GM23338 (cell line): ENCODE measurements around the gene FBXO11. TPM values are rescaled to one million over a fixed set of nuclear protein-coding genes. Genes with fewer than 3 reads are reported as not detected.

Experiments
- ATAC-seq: fragments of 200-7000 bp; cut with Tn5 transposase; 3 replicates; pipeline ENCODE4 v1.9.1; 2020
- DNase-seq: peaks from one replicate; pipeline ENCODE4 v3.0.0-alpha.2; 2015; ENCODE audit warnings: low spot score
- H2AFZ ChIP-seq: fragments of 200-600 bp; sonication (generic); 2 replicates; pipeline ENCODE4 v1.8.0; 2016; ENCODE audit warnings: antibody characterized with exemption, mild to moderate bottlenecking, moderate library complexity
- H3F3A ChIP-seq: fragments of 200-600 bp; sonication (generic); replicated peaks from 2 replicates; pipeline ENCODE4 v1.8.0; 2017; ENCODE audit warnings: antibody characterized with exemption, mixed run types, low read depth
- H3K27ac ChIP-seq: fragments of 200-600 bp; sonication (generic); 2 replicates; pipeline ENCODE4 v1.6.1; 2016; ENCODE audit warnings: low read depth
- H3K27me3 ChIP-seq: fragments of 200-600 bp; sonication (generic); 2 replicates; pipeline ENCODE4 v1.8.0; 2016; ENCODE audit warnings: mild to moderate bottlenecking, mixed run types, moderate library complexity; ENCODE audit not compliant: insufficient read depth
- H3K36me3 ChIP-seq: fragments of 200-600 bp; sonication (generic); 2 replicates; pipeline ENCODE4 v1.8.0; 2016; ENCODE audit warnings: mild to moderate bottlenecking; ENCODE audit not compliant: insufficient read depth
- H3K4me1 ChIP-seq: fragments of 200-600 bp; sonication (generic); 2 replicates; pipeline ENCODE4 v1.8.0; 2016; ENCODE audit warnings: mild to moderate bottlenecking, moderate library complexity; ENCODE audit not compliant: insufficient read depth
- H3K4me2 ChIP-seq: fragments of 200-600 bp; sonication (generic); 2 replicates; pipeline ENCODE4 v1.7.1; 2017; ENCODE audit warnings: mixed run types
- H3K4me3 ChIP-seq: fragments of 200-600 bp; sonication (generic); 2 replicates; pipeline ENCODE4 v1.6.1; 2016; ENCODE audit warnings: mixed run types
- H3K79me2 ChIP-seq: fragments of 200-600 bp; sonication (generic); replicated peaks from 2 replicates; pipeline ENCODE4 v1.8.0; 2017; ENCODE audit warnings: mild to moderate bottlenecking; ENCODE audit not compliant: insufficient read depth
- H3K9me2 ChIP-seq: fragments of 200-600 bp; sonication (generic); 2 replicates; pipeline ENCODE4 v1.8.0; 2017; ENCODE audit not compliant: insufficient read depth
- H4K20me1 ChIP-seq: fragments of 200-600 bp; sonication (generic); replicated peaks from 2 replicates; pipeline ENCODE4 v1.8.0; 2017; ENCODE audit warnings: mild to moderate bottlenecking; ENCODE audit not compliant: insufficient read depth
- H3K27ac Mint-ChIP-seq: 2 replicates; pipeline ENCODE4 v1.8.0; 2020; ENCODE audit warnings: inconsistent platforms, mild to moderate bottlenecking, moderate library complexity, mixed read lengths
- H3K27me3 Mint-ChIP-seq: 3 replicates; pipeline ENCODE4 v1.8.0; 2022; ENCODE audit warnings: low read depth, mild to moderate bottlenecking, moderate library complexity, mixed read lengths, inconsistent platforms; ENCODE audit not compliant: insufficient read depth, poor library complexity
- H3K36me3 Mint-ChIP-seq: 3 replicates; pipeline ENCODE4 v1.8.0; 2021; ENCODE audit warnings: low read depth, mild to moderate bottlenecking, inconsistent platforms, moderate library complexity, mixed read lengths
- H3K4me1 Mint-ChIP-seq: 3 replicates; pipeline ENCODE4 v1.8.0; 2020; ENCODE audit warnings: mild to moderate bottlenecking, inconsistent platforms, mixed read lengths
- H3K4me3 Mint-ChIP-seq: 3 replicates; pipeline ENCODE4 v1.8.0; 2021; ENCODE audit warnings: moderate library complexity, mild to moderate bottlenecking, inconsistent platforms, mixed read lengths
- H3K9me3 Mint-ChIP-seq: 3 replicates; pipeline ENCODE4 v1.8.0; 2020; ENCODE audit warnings: moderate library complexity, mild to moderate bottlenecking, inconsistent platforms, mixed read lengths
- CREB1 ChIP-seq: fragments of 250-450 bp; sonication (Bioruptor Pico); IDR thresholded peaks from 2 replicates; pipeline ENCODE4 v1.5.0; 2020; ENCODE audit warnings: low read depth, mild to moderate bottlenecking, moderate library complexity
- EZH2 ChIP-seq: fragments of 200-600 bp; sonication (generic); IDR thresholded peaks from one replicate; pipeline ENCODE4 v1.8.0; 2017; ENCODE audit warnings: antibody characterized with exemption, mild to moderate bottlenecking, low read depth; ENCODE audit not compliant: unreplicated experiment
- EZH2phosphoT487 ChIP-seq: fragments of 200-600 bp; sonication (generic); IDR thresholded peaks from one replicate; pipeline ENCODE4 v1.8.1; 2018; ENCODE audit warnings: antibody characterized with exemption; ENCODE audit not compliant: unreplicated experiment
- JUNB ChIP-seq: IDR thresholded peaks from one replicate; pipeline ENCODE4 v1.6.1; 2016; ENCODE audit warnings: antibody characterized with exemption; ENCODE audit not compliant: unreplicated experiment
- NANOG ChIP-seq: IDR thresholded peaks from 2 replicates; pipeline ENCODE4 v1.6.1; 2016; ENCODE audit warnings: antibody characterized with exemption, borderline replicate concordance
- POLR2AphosphoS5 ChIP-seq: IDR thresholded peaks from 2 replicates; pipeline ENCODE4 v1.6.1; 2016; ENCODE audit warnings: antibody characterized with exemption, low read depth
- STAT1 ChIP-seq: IDR thresholded peaks from one replicate; pipeline ENCODE4 v1.6.1; 2016; ENCODE audit warnings: antibody characterized with exemption; ENCODE audit not compliant: unreplicated experiment
- ZNF114 ChIP-seq: fragments of 250-450 bp; sonication (Bioruptor Pico); IDR thresholded peaks from 2 replicates; pipeline ENCODE4 v1.5.0; 2020; ENCODE audit warnings: mild to moderate bottlenecking, moderate library complexity
- ZNF331 ChIP-seq: fragments of 250-450 bp; sonication (Bioruptor Pico); IDR thresholded peaks from 2 replicates; pipeline ENCODE4 v1.5.0; 2020; ENCODE audit warnings: low read depth, mild to moderate bottlenecking, moderate library complexity
- polyA plus RNA-seq: library from polyadenylated mRNA; unstranded; fragments of >200 nt; fragmentation: Nextera tagmentation; extraction: Ambion mirVana; gene quantifications from 2 replicates; pipeline ENCODE4 v1.2.1, GENCODE V29; 2016
- total RNA-seq: library from RNA; depleted of rRNA; stranded (reverse); fragments of >200 nt; shearing (Covaris generic); gene quantifications from 2 replicates; pipeline ENCODE4 v1.2.3, GENCODE V29; 2014
- TF ChIP-seq, protein P1 (sequence below), 2 experiments: fragments of 200-600 bp in 1 of 2; sonication (generic) in 1 of 2; conservative IDR thresholded peaks; 2 replicates each; pipeline versions ENCODE4 v1.5.1 to v1.6.1; 2016 to 2017; ENCODE audit warnings: antibody characterized with exemption in 2 of 2, low read depth in 2 of 2, mild to moderate bottlenecking in 2 of 2, moderate library complexity in 1 of 2
- TF ChIP-seq, protein P2 (sequence below): IDR thresholded peaks from one replicate; pipeline ENCODE4 v1.6.1; 2018; ENCODE audit warnings: antibody characterized with exemption; ENCODE audit not compliant: unreplicated experiment
- TF ChIP-seq, protein P3 (sequence below): IDR thresholded peaks from 2 replicates; pipeline ENCODE4 v1.6.1; 2016; ENCODE audit warnings: antibody characterized with exemption

Gene FBXO11
- total and polyA plus RNA-seq, 2 experiments from 2014 or later = 21.5 to 52.7 TPM

DNA sequence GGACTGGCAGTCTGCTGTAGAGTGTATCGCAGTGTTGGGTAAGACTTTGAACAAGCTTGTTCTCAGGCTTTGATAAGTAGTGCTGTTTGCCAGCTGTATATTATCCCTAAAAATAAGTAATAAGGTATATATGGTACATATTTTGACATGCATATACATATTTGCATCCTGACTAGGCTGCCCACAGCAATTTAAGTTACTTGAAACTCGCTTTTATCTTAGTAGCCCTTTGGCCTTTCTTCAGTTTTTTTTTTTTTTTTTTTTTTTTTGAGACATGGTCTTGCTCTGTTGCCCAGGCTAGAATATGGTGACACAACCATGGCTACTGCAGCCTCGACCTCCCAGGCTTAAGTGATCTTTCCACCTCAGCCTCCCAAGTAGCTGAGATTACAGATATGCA is 105.2 kb downstream of the FBXO11 start:
- H3K27me3 Mint-ChIP-seq = peaks cover 9% of the 10 kb centered on the region
- Histone ChIP-seq H3K4me1 (no peaks in the 10 kb centered on the region), H3K9me2 (no peaks in the 10 kb centered on the region), H3K4me3 (no peak overlapping the region), H3K4me2 (no peak overlapping the region), H3K79me2 (peaks cover 69% of the 10 kb centered on the region), H2AFZ (no peak overlapping the region), H3K27me3 (no peaks in the 10 kb centered on the region), H3K27ac (peak overlapping the region; percentile 39; the same call in 1 of the 2 replicates), H3K36me3 (peaks cover 98% of the 10 kb centered on the region), H3F3A (peaks cover 47% of the 10 kb centered on the region), H4K20me1 (peaks cover 76% of the 10 kb centered on the region)
- H3K27ac Mint-ChIP-seq = no peak overlapping the region
- DNase-seq = no peak
- no peak overlapping the region for H3K4me3 Mint-ChIP-seq
- TF ChIP-seq EZH2phosphoT487 (no peak), POLR2AphosphoS5 (no peak), ZNF114 (CRISPR knock-in tag) (no peak), STAT1 (no peak), JUNB (no peak), EZH2 (no peak), ZNF331 (CRISPR knock-in tag) (no peak)
- TF ChIP-seq, protein P1, sequence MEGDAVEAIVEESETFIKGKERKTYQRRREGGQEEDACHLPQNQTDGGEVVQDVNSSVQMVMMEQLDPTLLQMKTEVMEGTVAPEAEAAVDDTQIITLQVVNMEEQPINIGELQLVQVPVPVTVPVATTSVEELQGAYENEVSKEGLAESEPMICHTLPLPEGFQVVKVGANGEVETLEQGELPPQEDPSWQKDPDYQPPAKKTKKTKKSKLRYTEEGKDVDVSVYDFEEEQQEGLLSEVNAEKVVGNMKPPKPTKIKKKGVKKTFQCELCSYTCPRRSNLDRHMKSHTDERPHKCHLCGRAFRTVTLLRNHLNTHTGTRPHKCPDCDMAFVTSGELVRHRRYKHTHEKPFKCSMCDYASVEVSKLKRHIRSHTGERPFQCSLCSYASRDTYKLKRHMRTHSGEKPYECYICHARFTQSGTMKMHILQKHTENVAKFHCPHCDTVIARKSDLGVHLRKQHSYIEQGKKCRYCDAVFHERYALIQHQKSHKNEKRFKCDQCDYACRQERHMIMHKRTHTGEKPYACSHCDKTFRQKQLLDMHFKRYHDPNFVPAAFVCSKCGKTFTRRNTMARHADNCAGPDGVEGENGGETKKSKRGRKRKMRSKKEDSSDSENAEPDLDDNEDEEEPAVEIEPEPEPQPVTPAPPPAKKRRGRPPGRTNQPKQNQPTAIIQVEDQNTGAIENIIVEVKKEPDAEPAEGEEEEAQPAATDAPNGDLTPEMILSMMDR (conservative IDR thresholded peaks at IDR 0.05; ENCODE audit: low read depth in 2 of 2) = no peak
- TF ChIP-seq, protein P2, sequence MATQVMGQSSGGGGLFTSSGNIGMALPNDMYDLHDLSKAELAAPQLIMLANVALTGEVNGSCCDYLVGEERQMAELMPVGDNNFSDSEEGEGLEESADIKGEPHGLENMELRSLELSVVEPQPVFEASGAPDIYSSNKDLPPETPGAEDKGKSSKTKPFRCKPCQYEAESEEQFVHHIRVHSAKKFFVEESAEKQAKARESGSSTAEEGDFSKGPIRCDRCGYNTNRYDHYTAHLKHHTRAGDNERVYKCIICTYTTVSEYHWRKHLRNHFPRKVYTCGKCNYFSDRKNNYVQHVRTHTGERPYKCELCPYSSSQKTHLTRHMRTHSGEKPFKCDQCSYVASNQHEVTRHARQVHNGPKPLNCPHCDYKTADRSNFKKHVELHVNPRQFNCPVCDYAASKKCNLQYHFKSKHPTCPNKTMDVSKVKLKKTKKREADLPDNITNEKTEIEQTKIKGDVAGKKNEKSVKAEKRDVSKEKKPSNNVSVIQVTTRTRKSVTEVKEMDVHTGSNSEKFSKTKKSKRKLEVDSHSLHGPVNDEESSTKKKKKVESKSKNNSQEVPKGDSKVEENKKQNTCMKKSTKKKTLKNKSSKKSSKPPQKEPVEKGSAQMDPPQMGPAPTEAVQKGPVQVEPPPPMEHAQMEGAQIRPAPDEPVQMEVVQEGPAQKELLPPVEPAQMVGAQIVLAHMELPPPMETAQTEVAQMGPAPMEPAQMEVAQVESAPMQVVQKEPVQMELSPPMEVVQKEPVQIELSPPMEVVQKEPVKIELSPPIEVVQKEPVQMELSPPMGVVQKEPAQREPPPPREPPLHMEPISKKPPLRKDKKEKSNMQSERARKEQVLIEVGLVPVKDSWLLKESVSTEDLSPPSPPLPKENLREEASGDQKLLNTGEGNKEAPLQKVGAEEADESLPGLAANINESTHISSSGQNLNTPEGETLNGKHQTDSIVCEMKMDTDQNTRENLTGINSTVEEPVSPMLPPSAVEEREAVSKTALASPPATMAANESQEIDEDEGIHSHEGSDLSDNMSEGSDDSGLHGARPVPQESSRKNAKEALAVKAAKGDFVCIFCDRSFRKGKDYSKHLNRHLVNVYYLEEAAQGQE = no peak
- H3K36me3 Mint-ChIP-seq = peaks cover 98% of the 10 kb centered on the region
- ATAC-seq = no peak
- no peaks in the 10 kb centered on the region for H3K4me1 Mint-ChIP-seq
- H3K9me3 Mint-ChIP-seq = 0 out of 3 replicates have a peak, but pooled peaks cover 2% of the 10 kb centered on the region

DNA sequence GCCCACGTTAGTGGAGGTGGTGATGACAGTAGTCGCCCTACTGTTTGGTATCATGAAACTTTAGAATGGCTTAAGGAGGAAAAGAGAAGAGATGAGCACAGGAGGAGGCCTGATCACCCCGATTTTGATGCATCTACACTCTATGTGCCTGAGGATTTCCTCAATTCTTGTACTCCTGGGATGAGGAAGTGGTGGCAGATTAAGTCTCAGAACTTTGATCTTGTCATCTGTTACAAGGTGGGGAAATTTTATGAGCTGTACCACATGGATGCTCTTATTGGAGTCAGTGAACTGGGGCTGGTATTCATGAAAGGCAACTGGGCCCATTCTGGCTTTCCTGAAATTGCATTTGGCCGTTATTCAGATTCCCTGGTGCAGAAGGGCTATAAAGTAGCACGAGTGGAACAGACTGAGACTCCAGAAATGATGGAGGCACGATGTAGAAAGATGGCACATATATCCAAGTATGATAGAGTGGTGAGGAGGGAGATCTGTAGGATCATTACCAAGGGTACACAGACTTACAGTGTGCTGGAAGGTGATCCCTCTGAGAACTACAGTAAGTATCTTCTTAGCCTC is 107.2 kb downstream of the FBXO11 start:
- Mint-ChIP-seq H3K4me1 (no peaks in the 10 kb centered on the region), H3K4me3 (no peak overlapping the region), H3K9me3 (0 out of 3 replicates have a peak, but pooled peaks cover 2% of the 10 kb centered on the region), H3K27ac (no peak overlapping the region), H3K36me3 (peaks cover 98% of the 10 kb centered on the region), H3K27me3 (peaks cover 9% of the 10 kb centered on the region)
- H3K9me2 ChIP-seq = no peaks in the 10 kb centered on the region
- peaks cover 97% of the 10 kb centered on the region for H3K36me3 ChIP-seq
- H3K27me3 ChIP-seq = no peaks in the 10 kb centered on the region
- peaks cover 89% of the 10 kb centered on the region for H3K79me2 ChIP-seq
- no peak for ATAC-seq
- peaks cover 78% of the 10 kb centered on the region for H4K20me1 ChIP-seq
- no peak overlapping the region for H3K4me2 ChIP-seq
- DNase-seq = no peak
- no peak overlapping the region for H3K4me3 ChIP-seq
- no peak overlapping the region for H3K27ac ChIP-seq
- no peaks in the 10 kb centered on the region for H3K4me1 ChIP-seq
- no peak overlapping the region for H2AFZ ChIP-seq
- peaks cover 34% of the 10 kb centered on the region for H3F3A ChIP-seq
- TF ChIP-seq NANOG (no peak), ZNF331 (CRISPR knock-in tag) (no peak), JUNB (no peak), EZH2phosphoT487 (no peak), STAT1 (no peak), POLR2AphosphoS5 (no peak), CREB1 (no peak)
- TF ChIP-seq, protein P3, sequence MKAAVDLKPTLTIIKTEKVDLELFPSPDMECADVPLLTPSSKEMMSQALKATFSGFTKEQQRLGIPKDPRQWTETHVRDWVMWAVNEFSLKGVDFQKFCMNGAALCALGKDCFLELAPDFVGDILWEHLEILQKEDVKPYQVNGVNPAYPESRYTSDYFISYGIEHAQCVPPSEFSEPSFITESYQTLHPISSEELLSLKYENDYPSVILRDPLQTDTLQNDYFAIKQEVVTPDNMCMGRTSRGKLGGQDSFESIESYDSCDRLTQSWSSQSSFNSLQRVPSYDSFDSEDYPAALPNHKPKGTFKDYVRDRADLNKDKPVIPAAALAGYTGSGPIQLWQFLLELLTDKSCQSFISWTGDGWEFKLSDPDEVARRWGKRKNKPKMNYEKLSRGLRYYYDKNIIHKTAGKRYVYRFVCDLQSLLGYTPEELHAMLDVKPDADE = no peak
- TF ChIP-seq, protein P1 (conservative IDR thresholded peaks at IDR 0.05; ENCODE audit: low read depth in 2 of 2) = no peak
